Osteocyte (in vitro differentiated cells): ENCODE results near the gene WDR33. TPM values are rescaled to one million over a fixed set of nuclear protein-coding genes. Genes with fewer than 3 reads are reported as not detected.

ENCODE experiments used
- DNase-seq: peaks from one replicate; pipeline ENCODE4 v3.0.0; 2021; ENCODE audit warnings: mixed read lengths; ENCODE audit not compliant: unreplicated experiment; ENCODE audit errors: extremely low spot score
- H3K27ac Mint-ChIP-seq: one replicate; pipeline ENCODE4 v1.8.0; 2021; ENCODE audit warnings: mild to moderate bottlenecking, mixed read lengths; ENCODE audit not compliant: unreplicated experiment
- H3K27me3 Mint-ChIP-seq: one replicate; pipeline ENCODE4 v1.8.0; 2021; ENCODE audit warnings: mixed read lengths; ENCODE audit not compliant: unreplicated experiment
- H3K36me3 Mint-ChIP-seq: one replicate; pipeline ENCODE4 v1.8.0; 2021; ENCODE audit warnings: mixed read lengths; ENCODE audit not compliant: unreplicated experiment
- H3K4me1 Mint-ChIP-seq: one replicate; pipeline ENCODE4 v1.8.0; 2021; ENCODE audit warnings: mixed read lengths; ENCODE audit not compliant: unreplicated experiment
- H3K4me3 Mint-ChIP-seq: one replicate; pipeline ENCODE4 v1.8.0; 2021; ENCODE audit warnings: mild to moderate bottlenecking, moderate library complexity, mixed read lengths; ENCODE audit not compliant: unreplicated experiment
- H3K9me3 Mint-ChIP-seq: one replicate; pipeline ENCODE4 v1.8.0; 2021; ENCODE audit warnings: mixed read lengths; ENCODE audit not compliant: unreplicated experiment
- CTCF ChIP-seq: fragments of 200-600 bp; sonication (generic); IDR thresholded peaks from 2 replicates; pipeline ENCODE4 v1.5.0; 2021; ENCODE audit warnings: antibody characterized with exemption, mild to moderate bottlenecking, moderate library complexity
- total RNA-seq: library from RNA; stranded (reverse); gene quantifications from 2 replicates; pipeline ENCODE4 v1.2.1, GENCODE V29; 2021

Gene WDR33
- total RNA-seq, 1 donor from 2014 or later, result 43.3 TPM

- H3K27me3 Mint-ChIP-seq, result no peaks in the 10 kb centered on the region
- no peak for DNase-seq
- no peak for TF ChIP-seq CTCF
- H3K27ac Mint-ChIP-seq, result no peak overlapping the region
- no peaks in the 10 kb centered on the region for H3K4me1 Mint-ChIP-seq
- H3K36me3 Mint-ChIP-seq, result peaks cover 54% of the 10 kb centered on the region
- no peaks in the 10 kb centered on the region for H3K9me3 Mint-ChIP-seq
- no peak overlapping the region for H3K4me3 Mint-ChIP-seq
These were observed 47.2 kb downstream of the WDR33 start for GRCh38 chr2:127763776-127764175.

GRCh38 chr2:127762846-127763245, 48.1 kb downstream of the WDR33 start:
- Mint-ChIP-seq H3K27me3 (no peaks in the 10 kb centered on the region), H3K36me3 (peaks cover 54% of the 10 kb centered on the region), H3K4me1 (no peaks in the 10 kb centered on the region), H3K4me3 (no peak overlapping the region), H3K9me3 (no peaks in the 10 kb centered on the region), H3K27ac (no peak overlapping the region)
- TF ChIP-seq CTCF, result no peak
- no peak for DNase-seq

DNA sequence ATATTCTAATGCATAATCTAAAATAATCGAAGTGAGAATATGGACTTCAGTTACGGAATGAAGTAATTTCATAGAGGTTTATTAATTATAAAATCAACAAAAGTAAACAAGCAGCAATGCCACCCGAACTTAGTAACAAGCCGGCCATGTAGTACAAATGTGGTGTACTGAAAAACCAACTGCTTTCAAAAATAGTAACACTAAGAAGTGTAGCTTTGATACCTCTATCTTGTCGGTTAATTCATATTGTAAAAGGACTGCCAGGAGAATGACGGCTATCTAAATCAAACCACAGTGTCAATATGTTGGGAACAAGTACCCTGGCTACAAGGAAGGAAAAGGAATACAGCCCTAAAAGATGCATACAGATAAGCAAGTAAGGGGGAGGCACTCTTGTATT, 48.5 kb downstream of the WDR33 start:
- Mint-ChIP-seq H3K27ac (no peak overlapping the region), H3K36me3 (peaks cover 52% of the 10 kb centered on the region), H3K9me3 (no peaks in the 10 kb centered on the region), H3K27me3 (no peaks in the 10 kb centered on the region), H3K4me1 (no peaks in the 10 kb centered on the region), H3K4me3 (no peak overlapping the region)
- no peak for DNase-seq
- TF ChIP-seq CTCF, result no peak

DNA sequence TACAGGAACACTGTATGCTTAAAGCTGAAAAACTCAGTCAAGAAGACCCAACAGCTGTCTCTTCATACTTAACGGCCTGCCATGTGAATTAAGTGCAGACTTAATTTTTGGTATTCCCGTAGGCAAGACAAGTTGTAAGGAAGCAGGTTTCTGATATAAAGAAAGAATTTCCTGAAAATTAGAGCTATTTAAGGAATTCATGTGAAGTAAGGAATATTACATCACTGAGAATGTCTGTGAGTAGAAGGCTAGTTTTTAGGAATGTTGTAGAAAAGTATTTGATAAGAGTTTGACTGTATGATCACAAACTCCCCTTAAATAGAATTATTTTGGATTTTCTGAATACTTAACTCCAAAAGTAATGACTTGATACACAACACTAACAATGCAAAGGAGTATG, 51.0 kb downstream of the WDR33 start:
- no peak for TF ChIP-seq CTCF
- H3K4me3 Mint-ChIP-seq, result no peak overlapping the region
- peaks cover 45% of the 10 kb centered on the region for H3K36me3 Mint-ChIP-seq
- H3K4me1 Mint-ChIP-seq, result no peaks in the 10 kb centered on the region
- H3K27ac Mint-ChIP-seq, result no peak overlapping the region
- DNase-seq, result no peak
- H3K9me3 Mint-ChIP-seq, result no peaks in the 10 kb centered on the region
- no peaks in the 10 kb centered on the region for H3K27me3 Mint-ChIP-seq

DNA sequence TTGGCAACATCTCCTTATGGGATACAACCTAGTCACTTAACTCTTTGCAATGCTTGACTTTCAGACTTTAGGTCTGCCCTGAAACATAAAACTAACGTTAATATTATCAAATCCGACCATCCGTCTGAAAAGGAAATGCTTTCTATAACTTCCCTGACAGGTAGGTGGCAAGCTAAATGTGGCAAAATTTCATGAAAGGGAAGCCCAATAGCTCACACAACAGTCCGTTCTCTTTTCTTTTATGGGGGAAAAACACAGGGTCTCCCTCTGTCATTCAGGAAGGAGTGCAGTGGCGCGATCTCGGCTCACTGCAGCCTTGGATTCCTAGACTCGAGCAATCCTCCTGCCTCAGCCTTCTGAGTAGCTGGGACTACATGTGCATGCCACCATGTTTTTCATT, 56.8 kb downstream of the WDR33 start:
- no peaks in the 10 kb centered on the region for H3K27me3 Mint-ChIP-seq
- H3K36me3 Mint-ChIP-seq, result peaks cover 15% of the 10 kb centered on the region
- no peak overlapping the region for H3K27ac Mint-ChIP-seq
- no peak overlapping the region for H3K4me3 Mint-ChIP-seq
- no peak for DNase-seq
- H3K9me3 Mint-ChIP-seq, result no peaks in the 10 kb centered on the region
- TF ChIP-seq CTCF, result no peak
- H3K4me1 Mint-ChIP-seq, result no peaks in the 10 kb centered on the region
